GM23248 (cell line): ENCODE data around the gene CMIP. TPM values are rescaled to one million over a fixed set of nuclear protein-coding genes. Genes with fewer than 3 reads are reported as not detected.

Source experiments
- DNase-seq: peaks from one replicate; pipeline ENCODE4 v3.0.0-alpha.2; 2015
- H2AFZ ChIP-seq: fragments of 200-600 bp; sonication (generic); 2 replicates; pipeline ENCODE4 v1.6.1; 2016; ENCODE audit warnings: antibody characterized with exemption
- H3F3A ChIP-seq: fragments of 200-600 bp; sonication (generic); 2 replicates; pipeline ENCODE4 v1.6.1; 2016; ENCODE audit warnings: mild to moderate bottlenecking, antibody characterized with exemption, mixed run types; ENCODE audit not compliant: insufficient read depth
- H3K27ac ChIP-seq: fragments of 200-600 bp; sonication (generic); 2 replicates; pipeline ENCODE4 v1.5.1; 2016; ENCODE audit warnings: mild to moderate bottlenecking
- H3K27me3 ChIP-seq: fragments of 200-600 bp; sonication (generic); replicated peaks from 2 replicates; pipeline ENCODE4 v1.6.1; 2016; ENCODE audit warnings: mild to moderate bottlenecking; ENCODE audit not compliant: insufficient read depth
- H3K36me3 ChIP-seq: fragments of 200-600 bp; sonication (generic); 2 replicates; pipeline ENCODE4 v1.6.1; 2016; ENCODE audit warnings: low read depth, mild to moderate bottlenecking
- H3K4me1 ChIP-seq: fragments of 200-600 bp; sonication (generic); 2 replicates; pipeline ENCODE4 v1.6.1; 2016; ENCODE audit warnings: mild to moderate bottlenecking; ENCODE audit not compliant: insufficient read depth
- H3K4me2 ChIP-seq: fragments of 200-600 bp; sonication (generic); one replicate; pipeline ENCODE4 v1.6.1; 2016; ENCODE audit warnings: mild to moderate bottlenecking; ENCODE audit not compliant: unreplicated experiment
- H3K4me3 ChIP-seq: fragments of 200-600 bp; sonication (generic); 2 replicates; pipeline ENCODE4 v1.5.1; 2016; ENCODE audit warnings: mild to moderate bottlenecking
- H3K79me2 ChIP-seq: fragments of 200-600 bp; sonication (generic); 2 replicates; pipeline ENCODE4 v1.6.1; 2016; ENCODE audit warnings: mild to moderate bottlenecking; ENCODE audit not compliant: insufficient read depth
- H3K9ac ChIP-seq: fragments of 200-600 bp; sonication (generic); 2 replicates; pipeline ENCODE4 v1.6.1; 2016; ENCODE audit warnings: mild to moderate bottlenecking
- H3K9me2 ChIP-seq: fragments of 200-600 bp; sonication (generic); 2 replicates; pipeline ENCODE4 v1.6.1; 2016; ENCODE audit warnings: mixed run types, mild to moderate bottlenecking, moderate library complexity; ENCODE audit not compliant: insufficient read depth
- H3K9me3 ChIP-seq: fragments of 200-600 bp; sonication (generic); one replicate; pipeline ENCODE4 v1.6.1; 2017; ENCODE audit warnings: low read depth
- H4K20me1 ChIP-seq: fragments of 200-600 bp; sonication (generic); 2 replicates; pipeline ENCODE4 v1.6.0; 2016; ENCODE audit not compliant: insufficient read depth
- EZH2 ChIP-seq: fragments of 200-600 bp; sonication (generic); IDR thresholded peaks from 2 replicates; pipeline ENCODE4 v1.6.1; 2018; ENCODE audit warnings: antibody characterized with exemption, mild to moderate bottlenecking; ENCODE audit not compliant: insufficient read depth, poor library complexity, severe bottlenecking
- EZH2phosphoT487 ChIP-seq: fragments of 200-600 bp; sonication (generic); IDR thresholded peaks from 2 replicates; pipeline ENCODE4 v1.6.1; 2018; ENCODE audit warnings: antibody characterized with exemption, moderate library complexity, mild to moderate bottlenecking, low read depth; ENCODE audit not compliant: insufficient read depth
- WGBS, 2 experiments: methylation state at CpG; one replicate each; pipeline ENCODE4 v1.1.6; 2015 to 2017; ENCODE audit warnings: low lambda C conversion rate in 2 of 2, low coverage in 1 of 2; ENCODE audit errors: missing lambda C conversion rate in 2 of 2; 5-methylcytosine and 5-hydroxymethylcytosine counted together
- in situ Hi-C: fragments of 300-500 bp; cut with MboI; formaldehyde crosslinking; loops from 2 replicates; pipeline ENCODE4 v1.15.0; 2020
- polyA plus RNA-seq: library from polyadenylated mRNA; unstranded; fragments of >200 nt; fragmentation: Nextera tagmentation; extraction: Ambion mirVana; gene quantifications from 2 replicates; pipeline ENCODE4 v1.2.1, GENCODE V29; 2016
- total RNA-seq: library from RNA; depleted of rRNA; stranded (reverse); fragments of >200 nt; shearing (Covaris generic); gene quantifications from 2 replicates; pipeline ENCODE4 v1.2.3, GENCODE V29; 2014

CMIP gene
- total and polyA plus RNA-seq, 2 experiments from 2014 or later = 1.5 to 9.5 TPM

- Histone ChIP-seq H4K20me1 (no peaks in the 10 kb centered on the region; the same call in 1 of the 2 replicates), H3K79me2 (peaks cover 81% of the 10 kb centered on the region), H3K9me2 (no peaks in the 10 kb centered on the region), H3K9ac (no peak overlapping the region), H3F3A (peaks cover 15% of the 10 kb centered on the region; the same call in 1 of the 2 replicates), H3K36me3 (no peaks in the 10 kb centered on the region), H2AFZ (no peak overlapping the region), H3K27me3 (no peaks in the 10 kb centered on the region), H3K9me3 (no peaks in the 10 kb centered on the region), H3K4me2 (no peak overlapping the region), H3K4me3 (no peak overlapping the region), H3K27ac (no peak overlapping the region), H3K4me1 (peaks cover 26% of the 10 kb centered on the region)
- DNase-seq = no peak
- in situ Hi-C loops = no loop called here
- WGBS, 2 experiments = 90% methylated on average over 16 of the region's 16 CpGs
- TF ChIP-seq EZH2phosphoT487 (no peak), EZH2 (no peak)
These were observed 157.1 kb downstream of the CMIP start for GRCh38 chr16:81601601-81602255.

- Histone ChIP-seq H3K4me1 (peaks cover 26% of the 10 kb centered on the region), H3K4me3 (no peak overlapping the region), H3F3A (peaks cover 15% of the 10 kb centered on the region; the same call in 1 of the 2 replicates), H2AFZ (no peak overlapping the region), H3K79me2 (peaks cover 81% of the 10 kb centered on the region), H3K36me3 (no peaks in the 10 kb centered on the region), H4K20me1 (no peaks in the 10 kb centered on the region; the same call in 1 of the 2 replicates), H3K9me3 (no peaks in the 10 kb centered on the region), H3K27ac (no peak overlapping the region), H3K4me2 (no peak overlapping the region), H3K27me3 (no peaks in the 10 kb centered on the region), H3K9me2 (no peaks in the 10 kb centered on the region), H3K9ac (no peak overlapping the region)
- no peak for DNase-seq
- in situ Hi-C loops = no loop called here
- 95% methylated on average over 12 to 13 of the region's 13 CpGs for WGBS, 2 experiments
- no peak for TF ChIP-seq EZH2phosphoT487
- TF ChIP-seq EZH2 = no peak
These were observed 157.7 kb downstream of the CMIP start for GRCh38 chr16:81602256-81602776.

- H3K9ac ChIP-seq = no peak overlapping the region
- no peak overlapping the region for H3K4me3 ChIP-seq
- no peaks in the 10 kb centered on the region for H3K27me3 ChIP-seq
- H3K4me2 ChIP-seq = no peak overlapping the region
- peaks cover 20% of the 10 kb centered on the region for H3F3A ChIP-seq
- in situ Hi-C loops = no loop called here
- no peaks in the 10 kb centered on the region; the same call in 1 of the 2 replicates for H3K36me3 ChIP-seq
- H4K20me1 ChIP-seq = no peaks in the 10 kb centered on the region; the same call in 1 of the 2 replicates
- 96% methylated on average over 11 of the region's 11 CpGs for WGBS, 2 experiments
- TF ChIP-seq EZH2phosphoT487 (no peak), EZH2 (no peak)
- H3K4me1 ChIP-seq = peaks cover 27% of the 10 kb centered on the region
- no peaks in the 10 kb centered on the region for H3K9me2 ChIP-seq
- no peak overlapping the region for H2AFZ ChIP-seq
- DNase-seq = no peak
- peaks cover 82% of the 10 kb centered on the region for H3K79me2 ChIP-seq
- H3K9me3 ChIP-seq = no peaks in the 10 kb centered on the region
- no peak overlapping the region for H3K27ac ChIP-seq
These were observed 158.2 kb downstream of the CMIP start for GRCh38 chr16:81602792-81603191.

GRCh38 chr16:81604960-81605383 is 160.4 kb downstream of the CMIP start:
- in situ Hi-C loops = no loop called here
- Histone ChIP-seq H3F3A (peaks cover 38% of the 10 kb centered on the region), H4K20me1 (no peaks in the 10 kb centered on the region; the same call in 1 of the 2 replicates), H3K36me3 (no peaks in the 10 kb centered on the region; the same call in 1 of the 2 replicates), H3K79me2 (peaks cover 62% of the 10 kb centered on the region), H3K9me2 (no peaks in the 10 kb centered on the region), H3K9me3 (no peaks in the 10 kb centered on the region), H3K27me3 (no peaks in the 10 kb centered on the region), H3K4me3 (no peak overlapping the region), H3K4me1 (peaks cover 45% of the 10 kb centered on the region), H2AFZ (no peak overlapping the region), H3K27ac (peak overlapping the region; percentile 50), H3K4me2 (no peak overlapping the region), H3K9ac (0 out of 2 replicates have a peak overlapping the region, but pooled peaks have one; percentile 1)
- 54 to 57% methylated on average over 8 of the region's 8 CpGs for WGBS, 2 experiments
- TF ChIP-seq EZH2phosphoT487 (no peak), EZH2 (no peak)
- peak; percentile 89 for DNase-seq
